Stimulated activated CD4-positive, alpha-beta T cell treated with anti-CD3 and anti-CD28 coated beads, Interleukin-15, amount 100 ng/mL, for 48 hours (primary cell): Measurements from ENCODE around the gene EDDM3A.

Experiments
- DNase-seq, 2 donors: peaks; one replicate each; pipeline ENCODE4 v3.0.0-alpha.2; 2020; ENCODE audit warnings: low read depth in 2 of 2

EDDM3A gene

GRCh38 chr14:20789230-20789813, 43.6 kb downstream of the EDDM3A start:
- DNase-seq: no peak

GRCh38 chr14:20790464-20791116, 44.9 kb downstream of the EDDM3A start:
- DNase-seq: no peak

GRCh38 chr14:20791187-20791586, 45.5 kb downstream of the EDDM3A start:
- no peak for DNase-seq

DNA sequence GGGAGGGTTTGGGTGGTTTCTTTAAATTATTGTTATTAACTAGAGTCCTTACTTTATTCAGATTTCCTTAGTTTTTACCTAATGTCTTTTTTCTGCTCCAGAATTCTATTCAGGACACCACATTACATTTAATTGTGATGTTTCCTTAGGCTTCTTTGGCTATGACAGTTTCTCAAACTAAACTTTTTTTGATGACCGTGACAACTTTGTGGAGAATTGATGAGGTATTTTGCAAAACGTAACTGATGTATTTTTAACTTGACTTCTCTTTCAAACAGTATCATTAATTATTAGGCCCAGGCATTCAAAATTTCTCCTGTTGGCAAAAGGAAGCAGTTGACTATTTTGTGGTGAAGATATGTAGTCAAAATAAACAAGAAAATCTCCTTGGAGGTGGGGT, 45.9 kb downstream of the EDDM3A start:
- no peak for DNase-seq

DNA sequence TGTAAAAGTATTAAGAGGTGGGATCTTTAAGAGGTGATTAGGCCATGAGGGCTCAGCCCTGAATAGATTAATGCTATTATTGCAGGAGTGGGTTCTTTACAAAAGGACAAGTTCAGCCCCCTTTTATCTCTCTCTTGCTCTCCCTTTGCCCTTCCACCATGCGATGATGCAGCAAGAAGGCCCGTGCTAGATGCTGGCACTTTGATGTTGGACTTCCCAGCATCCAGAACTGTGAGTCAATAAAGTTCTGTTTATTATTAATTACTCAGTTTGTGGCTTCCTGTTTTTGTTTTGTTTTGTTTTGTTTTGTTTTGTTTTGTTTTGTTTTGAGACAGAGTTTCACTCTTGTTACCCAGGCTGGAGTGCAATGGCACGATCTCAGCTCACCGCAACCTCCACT, 46.9 kb downstream of the EDDM3A start:
- DNase-seq: no peak

GRCh38 chr14:20794644-20795369, 49.1 kb downstream of the EDDM3A start:
- no peak for DNase-seq

GRCh38 chr14:20797164-20797563, 51.5 kb downstream of the EDDM3A start:
- no peak for DNase-seq
